GM18519 (cell line): ENCODE measurements around the gene MUC6.
"Not testable (repeated sequence)": the region's sequence is repeated elsewhere in the genome, so short reads cannot be mapped to it uniquely, and the experiment has no call there.

Experiments used
- ATAC-seq: cut with Tn5 transposase; IDR thresholded peaks from one replicate; pipeline ENCODE4 v1.9.1; 2021; ENCODE audit warnings: mild to moderate bottlenecking, moderate library complexity; ENCODE audit not compliant: unreplicated experiment, low FRiP score

Gene MUC6

DNA sequence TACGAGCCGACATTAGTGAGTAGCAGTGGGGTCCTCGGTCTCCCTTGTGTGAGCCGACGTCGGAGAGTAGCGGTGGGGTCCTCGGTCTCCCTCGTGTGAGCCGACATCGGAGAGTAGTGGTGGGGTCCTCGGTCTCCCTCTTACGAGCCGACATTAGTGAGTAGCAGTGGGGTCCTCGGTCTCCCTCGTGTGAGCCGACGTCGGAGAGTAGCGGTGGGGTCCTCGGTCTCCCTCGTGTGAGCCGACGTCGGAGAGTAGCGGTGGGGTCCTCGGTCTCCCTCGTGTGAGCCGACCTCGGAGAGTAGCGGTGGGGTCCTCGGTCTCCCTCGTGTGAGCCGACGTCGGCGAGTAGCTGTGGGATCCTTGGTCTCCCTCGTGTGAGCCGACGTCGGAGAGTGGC is 61.1 kb downstream of the MUC6 start:
- ATAC-seq: not testable (repeated sequence)

GRCh38 chr11:973237-973636 is 63.3 kb downstream of the MUC6 start:
- no peak for ATAC-seq

DNA sequence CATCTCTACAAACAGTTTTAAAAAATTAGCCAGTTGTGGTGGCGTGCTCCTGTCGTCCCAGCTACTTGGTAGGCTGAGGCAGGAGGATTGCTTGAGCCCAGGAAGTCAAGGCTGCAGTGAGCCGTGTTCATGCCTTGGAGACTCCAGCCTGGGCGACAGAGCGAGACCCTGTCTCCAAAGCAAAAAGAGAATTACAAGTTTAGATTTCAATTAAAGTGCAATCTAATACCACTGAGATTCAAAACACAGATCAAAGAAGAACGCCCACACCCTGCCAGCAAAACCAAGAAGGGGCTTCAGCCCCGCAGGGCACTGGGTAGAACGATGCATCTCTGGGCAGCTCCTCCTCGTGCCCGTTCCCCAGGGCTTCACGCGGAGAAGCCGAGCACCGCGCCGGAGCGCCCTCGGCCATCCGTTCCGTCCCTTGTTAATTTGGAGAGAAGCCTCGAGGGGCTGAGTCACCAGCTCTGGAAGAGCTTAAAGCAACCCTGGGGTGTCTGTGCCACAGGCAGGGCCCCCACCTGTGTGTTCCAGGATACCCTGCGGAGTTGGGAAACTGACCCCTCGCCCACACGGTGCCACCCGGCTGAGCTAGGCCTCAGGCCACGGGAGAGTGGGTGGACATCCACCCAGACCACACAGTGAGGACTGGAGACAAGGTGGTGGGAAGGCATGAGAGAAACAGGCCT is 63.9 kb downstream of the MUC6 start:
- ATAC-seq: no peak

DNA sequence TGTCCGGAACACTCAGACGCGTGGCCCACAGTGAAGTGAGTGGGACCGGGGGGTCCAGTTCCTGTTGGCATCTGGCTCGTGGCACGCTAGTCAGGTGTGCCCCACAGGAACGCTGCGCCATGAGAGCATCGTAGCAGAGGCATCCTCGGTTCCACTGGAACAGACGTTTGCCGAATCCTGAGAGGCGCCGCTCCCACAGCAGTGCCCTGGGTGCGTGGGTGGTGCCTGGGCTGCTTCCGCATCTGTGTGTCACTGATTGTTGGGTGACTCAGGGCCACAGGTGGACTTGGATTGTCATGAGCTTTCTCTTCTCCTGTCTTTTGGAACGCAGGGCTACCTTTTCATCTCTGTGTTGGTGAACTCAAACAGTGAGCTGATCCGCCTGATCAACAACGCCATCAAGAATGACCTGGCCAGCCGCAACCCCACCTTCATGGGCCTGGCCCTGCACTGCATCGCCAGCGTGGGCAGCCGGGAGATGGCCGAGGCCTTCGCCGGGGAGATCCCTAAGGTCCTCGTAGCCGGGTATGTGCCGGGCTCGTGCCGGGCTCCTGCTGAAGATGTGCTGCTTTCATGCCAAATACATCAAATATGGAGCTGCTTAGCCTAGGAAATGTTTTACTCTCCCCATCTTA is 64.7 kb downstream of the MUC6 start:
- ATAC-seq: no peak

GRCh38 chr11:971092-971690 is 65.3 kb downstream of the MUC6 start:
- ATAC-seq: no peak

GRCh38 chr11:970319-970871 is 66.1 kb downstream of the MUC6 start:
- ATAC-seq: no peak

DNA sequence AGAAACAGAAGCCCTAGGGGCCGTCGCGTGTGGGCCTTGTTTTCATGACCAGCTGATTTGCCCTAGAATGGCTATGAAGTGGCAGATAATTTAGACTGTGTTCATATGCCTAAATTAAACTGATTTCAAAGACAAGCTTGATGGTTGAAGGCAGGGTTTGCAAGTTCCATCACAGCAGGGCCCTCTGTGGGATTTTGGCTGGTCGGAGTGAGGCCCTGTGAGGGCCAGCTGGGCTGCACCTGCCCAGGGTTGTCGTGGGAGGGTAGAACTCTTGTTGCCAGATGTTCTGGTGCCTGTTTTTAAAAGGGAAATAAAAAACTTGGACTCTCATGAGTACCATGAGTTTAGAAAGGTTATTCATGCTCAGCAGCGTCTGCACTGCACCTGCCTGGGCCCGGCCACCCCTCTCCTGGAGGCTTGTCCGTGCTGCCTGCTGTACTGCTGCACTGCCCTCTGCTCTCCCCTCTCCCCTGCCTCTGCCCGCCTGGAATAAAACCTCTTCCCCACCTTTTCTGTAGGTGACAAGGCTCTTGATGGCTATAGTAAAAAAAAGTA is 66.8 kb downstream of the MUC6 start:
- ATAC-seq: no peak

- ATAC-seq: no peak
These were observed 67.7 kb downstream of the MUC6 start for GRCh38 chr11:968822-969221.

DNA sequence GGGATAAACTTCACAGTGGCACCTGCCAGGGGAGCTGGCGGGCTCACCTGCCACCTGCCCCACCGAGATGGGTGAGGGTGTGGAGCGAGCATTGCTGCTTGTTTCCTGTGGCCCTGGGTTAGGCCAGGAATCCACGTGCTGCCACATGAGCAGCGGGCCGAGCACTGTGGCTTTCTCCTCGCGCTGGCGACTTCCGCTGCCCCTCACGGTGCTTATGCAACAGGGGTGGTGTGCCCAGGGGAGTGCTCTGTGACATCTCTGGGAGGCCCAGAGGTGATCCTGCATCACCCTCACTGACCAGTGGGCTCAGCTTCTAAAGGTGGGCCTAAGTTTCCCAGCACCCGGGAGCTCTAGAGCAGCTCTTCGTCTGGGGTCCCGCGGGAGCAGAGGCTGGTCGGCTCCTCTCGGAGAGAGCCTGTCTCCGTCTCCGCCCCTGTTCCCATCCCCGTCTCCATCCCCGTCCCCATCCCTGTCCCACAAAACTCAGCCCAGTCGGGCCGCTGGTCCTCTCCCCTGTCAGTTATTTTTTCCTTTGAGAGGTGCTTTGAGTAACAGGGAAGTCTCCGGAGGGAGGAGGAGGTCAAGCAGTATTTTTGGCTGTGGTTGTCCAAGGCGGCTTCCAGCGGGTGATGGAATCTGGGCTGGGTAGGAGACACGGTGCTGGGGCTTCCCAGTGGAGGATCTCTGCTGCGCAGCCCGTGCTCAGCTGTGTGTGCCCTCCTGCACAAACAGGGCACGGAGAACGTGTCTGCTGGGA is 68.3 kb downstream of the MUC6 start:
- ATAC-seq: no peak

- no peak for ATAC-seq
These were observed 71.2 kb downstream of the MUC6 start for GRCh38 chr11:965206-965775.

DNA sequence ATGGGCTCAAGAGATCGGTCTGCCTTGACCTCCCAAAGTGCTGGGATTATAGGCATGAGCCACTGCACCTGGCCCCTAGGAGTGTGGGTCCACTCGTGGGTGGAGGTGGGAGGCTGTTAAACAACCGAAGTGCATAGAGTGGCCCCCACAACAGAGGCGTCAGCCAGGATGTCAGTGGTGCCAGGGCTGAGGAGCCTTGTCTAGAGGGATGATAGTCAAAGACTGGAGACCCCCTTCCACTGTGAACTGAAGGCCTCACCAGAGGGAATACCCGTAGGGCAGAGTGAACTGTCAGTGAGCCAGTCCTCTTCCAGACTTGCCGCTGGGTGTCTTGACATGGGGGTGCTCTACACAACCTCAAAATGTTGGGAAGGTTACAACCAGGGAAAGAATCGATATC is 72.7 kb downstream of the MUC6 start:
- no peak for ATAC-seq
